ENCODE data around the gene FADS1.

Gene FADS1

GRCh38 chr11:61778357-61778886 is 38.4 kb downstream of the FADS1 start (continued):
- TF ChIP-seq, protein P1, sequence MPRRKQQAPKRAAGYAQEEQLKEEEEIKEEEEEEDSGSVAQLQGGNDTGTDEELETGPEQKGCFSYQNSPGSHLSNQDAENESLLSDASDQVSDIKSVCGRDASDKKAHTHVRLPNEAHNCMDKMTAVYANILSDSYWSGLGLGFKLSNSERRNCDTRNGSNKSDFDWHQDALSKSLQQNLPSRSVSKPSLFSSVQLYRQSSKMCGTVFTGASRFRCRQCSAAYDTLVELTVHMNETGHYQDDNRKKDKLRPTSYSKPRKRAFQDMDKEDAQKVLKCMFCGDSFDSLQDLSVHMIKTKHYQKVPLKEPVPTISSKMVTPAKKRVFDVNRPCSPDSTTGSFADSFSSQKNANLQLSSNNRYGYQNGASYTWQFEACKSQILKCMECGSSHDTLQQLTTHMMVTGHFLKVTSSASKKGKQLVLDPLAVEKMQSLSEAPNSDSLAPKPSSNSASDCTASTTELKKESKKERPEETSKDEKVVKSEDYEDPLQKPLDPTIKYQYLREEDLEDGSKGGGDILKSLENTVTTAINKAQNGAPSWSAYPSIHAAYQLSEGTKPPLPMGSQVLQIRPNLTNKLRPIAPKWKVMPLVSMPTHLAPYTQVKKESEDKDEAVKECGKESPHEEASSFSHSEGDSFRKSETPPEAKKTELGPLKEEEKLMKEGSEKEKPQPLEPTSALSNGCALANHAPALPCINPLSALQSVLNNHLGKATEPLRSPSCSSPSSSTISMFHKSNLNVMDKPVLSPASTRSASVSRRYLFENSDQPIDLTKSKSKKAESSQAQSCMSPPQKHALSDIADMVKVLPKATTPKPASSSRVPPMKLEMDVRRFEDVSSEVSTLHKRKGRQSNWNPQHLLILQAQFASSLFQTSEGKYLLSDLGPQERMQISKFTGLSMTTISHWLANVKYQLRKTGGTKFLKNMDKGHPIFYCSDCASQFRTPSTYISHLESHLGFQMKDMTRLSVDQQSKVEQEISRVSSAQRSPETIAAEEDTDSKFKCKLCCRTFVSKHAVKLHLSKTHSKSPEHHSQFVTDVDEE (CRISPR knock-in tag; IDR thresholded peaks at IDR 0.05), result no peak
- TF ChIP-seq GLIS3 (CRISPR knock-in tag; IDR thresholded peaks at IDR 0.05) (no peak), SNAI2 (CRISPR knock-in tag; IDR thresholded peaks at IDR 0.05) (no peak)
- TF ChIP-seq, protein P2, sequence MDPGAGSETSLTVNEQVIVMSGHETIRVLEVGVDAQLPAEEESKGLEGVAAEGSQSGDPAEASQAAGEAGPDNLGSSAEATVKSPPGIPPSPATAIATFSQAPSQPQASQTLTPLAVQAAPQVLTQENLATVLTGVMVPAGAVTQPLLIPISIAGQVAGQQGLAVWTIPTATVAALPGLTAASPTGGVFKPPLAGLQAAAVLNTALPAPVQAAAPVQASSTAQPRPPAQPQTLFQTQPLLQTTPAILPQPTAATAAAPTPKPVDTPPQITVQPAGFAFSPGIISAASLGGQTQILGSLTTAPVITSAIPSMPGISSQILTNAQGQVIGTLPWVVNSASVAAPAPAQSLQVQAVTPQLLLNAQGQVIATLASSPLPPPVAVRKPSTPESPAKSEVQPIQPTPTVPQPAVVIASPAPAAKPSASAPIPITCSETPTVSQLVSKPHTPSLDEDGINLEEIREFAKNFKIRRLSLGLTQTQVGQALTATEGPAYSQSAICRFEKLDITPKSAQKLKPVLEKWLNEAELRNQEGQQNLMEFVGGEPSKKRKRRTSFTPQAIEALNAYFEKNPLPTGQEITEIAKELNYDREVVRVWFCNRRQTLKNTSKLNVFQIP (CRISPR knock-in tag; IDR thresholded peaks at IDR 0.05; ENCODE audit: borderline replicate concordance, low read depth), result no peak

GRCh38 chr11:61777234-61778090 is 39.3 kb downstream of the FADS1 start:
- no peak for TF ChIP-seq PPARA (CRISPR knock-in tag; IDR thresholded peaks at IDR 0.05; ENCODE audit: borderline replicate concordance)
- no peak for TF ChIP-seq CSRNP3 (CRISPR knock-in tag; IDR thresholded peaks at IDR 0.05)
- no peak for TF ChIP-seq RARB (CRISPR knock-in tag; IDR thresholded peaks at IDR 0.05)
- TF ChIP-seq, protein P2 (CRISPR knock-in tag; IDR thresholded peaks at IDR 0.05; ENCODE audit: borderline replicate concordance, low read depth), result no peak
- no peak for TF ChIP-seq BACH2 (CRISPR knock-in tag; IDR thresholded peaks at IDR 0.05; ENCODE audit: borderline replicate concordance)
- no peak for TF ChIP-seq ZNF565 (CRISPR knock-in tag; conservative IDR thresholded peaks at IDR 0.05; ENCODE audit: low read depth)
- no peak for TF ChIP-seq GLIS3 (CRISPR knock-in tag; IDR thresholded peaks at IDR 0.05)
- TF ChIP-seq, protein P3, sequence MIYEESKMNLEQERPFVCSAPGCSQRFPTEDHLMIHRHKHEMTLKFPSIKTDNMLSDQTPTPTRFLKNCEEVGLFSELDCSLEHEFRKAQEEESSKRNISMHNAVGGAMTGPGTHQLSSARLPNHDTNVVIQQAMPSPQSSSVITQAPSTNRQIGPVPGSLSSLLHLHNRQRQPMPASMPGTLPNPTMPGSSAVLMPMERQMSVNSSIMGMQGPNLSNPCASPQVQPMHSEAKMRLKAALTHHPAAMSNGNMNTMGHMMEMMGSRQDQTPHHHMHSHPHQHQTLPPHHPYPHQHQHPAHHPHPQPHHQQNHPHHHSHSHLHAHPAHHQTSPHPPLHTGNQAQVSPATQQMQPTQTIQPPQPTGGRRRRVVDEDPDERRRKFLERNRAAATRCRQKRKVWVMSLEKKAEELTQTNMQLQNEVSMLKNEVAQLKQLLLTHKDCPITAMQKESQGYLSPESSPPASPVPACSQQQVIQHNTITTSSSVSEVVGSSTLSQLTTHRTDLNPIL (CRISPR knock-in tag; IDR thresholded peaks at IDR 0.05; ENCODE audit: low read depth), result no peak
- TF ChIP-seq OSR1 (CRISPR knock-in tag; IDR thresholded peaks at IDR 0.05), result no peak
- TF ChIP-seq CSDC2 (CRISPR knock-in tag; IDR thresholded peaks at IDR 0.05), result no peak
- no peak for TF ChIP-seq PATZ1 (CRISPR knock-in tag; IDR thresholded peaks at IDR 0.05; ENCODE audit: borderline replicate concordance)
- no peak for TF ChIP-seq ZNF8 (CRISPR knock-in tag; IDR thresholded peaks at IDR 0.05)
- no peak for TF ChIP-seq ESRRG (CRISPR knock-in tag; IDR thresholded peaks at IDR 0.05)
- no peak for TF ChIP-seq ZNF70 (CRISPR knock-in tag; IDR thresholded peaks at IDR 0.05)
- TF ChIP-seq ZC3H10 (CRISPR knock-in tag; IDR thresholded peaks at IDR 0.05), result no peak
- TF ChIP-seq ISL1 (CRISPR knock-in tag; IDR thresholded peaks at IDR 0.05), result no peak
- no peak for TF ChIP-seq TOX (CRISPR knock-in tag; IDR thresholded peaks at IDR 0.05; ENCODE audit: borderline replicate concordance)
- TF ChIP-seq TCF4 (CRISPR knock-in tag; IDR thresholded peaks at IDR 0.05; ENCODE audit: borderline replicate concordance), result no peak
- no peak for ATAC-seq

All from SK-N-SH treated with all-trans-retinoic acid at 6 μM for 48 hours (cell line).